CD14-positive monocyte (primary cell): ENCODE results near the gene OSTC. TPM values are rescaled to one million over a fixed set of nuclear protein-coding genes. Genes with fewer than 3 reads are reported as not detected.

Experiments
- DNase-seq, 3 donors: peaks; one replicate each; pipeline ENCODE4 v3.0.0-alpha.2; 2011 to 2022
- H2AFZ ChIP-seq: 2 replicates; pipeline ENCODE4 v1.6.0; 2012; ENCODE audit warnings: mild to moderate bottlenecking, low read depth, low read length, inconsistent platforms; ENCODE audit not compliant: insufficient read depth, poor library complexity, severe bottlenecking
- H3K27ac ChIP-seq, 2 donors: 1 replicate in 1 of 2; 2 replicates in 1 of 2; pipeline ENCODE4 v1.5.1; 2012 to 2013; ENCODE audit warnings: low read length in 2 of 2, control low read depth in 1 of 2, inconsistent platforms in 1 of 2, low read depth in 1 of 2, mild to moderate bottlenecking in 1 of 2
- H3K27me3 ChIP-seq, 2 donors: one replicate each; pipeline versions ENCODE4 v1.6.0 to v1.6.1; 2011 to 2013; ENCODE audit warnings: low read length in 2 of 2; ENCODE audit not compliant: control insufficient read depth in 2 of 2, insufficient read depth in 2 of 2
- H3K36me3 ChIP-seq, 2 donors: replicated peaks in 1 of 2; 1 replicate in 1 of 2; 2 replicates in 1 of 2; pipeline versions ENCODE4 v1.5.1 to v1.6.1; 2012 to 2013; ENCODE audit warnings: low read length in 2 of 2, control low read depth in 1 of 2, inconsistent platforms in 1 of 2, mild to moderate bottlenecking in 1 of 2; ENCODE audit not compliant: insufficient read depth in 2 of 2, control insufficient read depth in 1 of 2
- H3K4me1 ChIP-seq, 2 donors: 1 replicate in 1 of 2; 2 replicates in 1 of 2; pipeline versions ENCODE4 v1.5.1 to v1.6.1; 2012 to 2013; ENCODE audit warnings: low read length in 2 of 2, control low read depth in 1 of 2, inconsistent platforms in 1 of 2, mild to moderate bottlenecking in 1 of 2, moderate library complexity in 1 of 2; ENCODE audit not compliant: insufficient read depth in 2 of 2, control insufficient read depth in 1 of 2
- H3K4me2 ChIP-seq: replicated peaks from 2 replicates; pipeline ENCODE3; 2012; ENCODE audit warnings: low read length, moderate library complexity, mild to moderate bottlenecking; ENCODE audit not compliant: poor library complexity, severe bottlenecking; ENCODE audit errors: extremely low read depth
- H3K4me3 ChIP-seq, 3 experiments: fragments of 200-600 bp in 1 of 3; sonication (generic) in 1 of 3; replicated peaks in 1 of 3; 1 replicate in 2 of 3; 2 replicates in 1 of 3; pipeline ENCODE4 v1.5.1; 2011 to 2013; ENCODE audit warnings: low read length in 3 of 3, mild to moderate bottlenecking in 3 of 3, control low read depth in 2 of 3, low read depth in 2 of 3, inconsistent platforms in 1 of 3, moderate library complexity in 1 of 3
- H3K79me2 ChIP-seq: 2 replicates; pipeline ENCODE4 v1.6.0; 2012; ENCODE audit warnings: mild to moderate bottlenecking, control low read depth, inconsistent platforms, low read length, moderate library complexity; ENCODE audit not compliant: insufficient read depth
- H3K9ac ChIP-seq: 2 replicates; pipeline ENCODE4 v1.6.0; 2017; ENCODE audit warnings: low read length, mild to moderate bottlenecking; ENCODE audit not compliant: insufficient read depth, poor library complexity, severe bottlenecking
- H3K9me3 ChIP-seq, 2 donors: replicated peaks in 1 of 2; 1 replicate in 1 of 2; 2 replicates in 1 of 2; pipeline versions ENCODE4 v1.5.1 to v1.6.1; 2012 to 2013; ENCODE audit warnings: low read length in 2 of 2, control low read depth in 1 of 2; ENCODE audit not compliant: control insufficient read depth in 1 of 2, insufficient read depth in 1 of 2
- H4K20me1 ChIP-seq: 2 replicates; pipeline ENCODE4 v1.6.0; 2012; ENCODE audit warnings: mild to moderate bottlenecking, low read length, control low read depth, moderate library complexity; ENCODE audit not compliant: insufficient read depth
- H3K27ac Mint-ChIP-seq, 7 donors: one replicate each; pipeline ENCODE4 v1.8.0; 2020; ENCODE audit warnings: mild to moderate bottlenecking in 7 of 7, mixed read lengths in 7 of 7, moderate library complexity in 6 of 7, inconsistent platforms in 2 of 7
- H3K27me3 Mint-ChIP-seq, 3 donors: one replicate each; pipeline ENCODE4 v1.8.0; 2021 to 2022; ENCODE audit warnings: low read depth in 3 of 3, mild to moderate bottlenecking in 3 of 3, mixed read lengths in 3 of 3, moderate library complexity in 3 of 3, inconsistent platforms in 1 of 3
- H3K36me3 Mint-ChIP-seq, 2 donors: one replicate each; pipeline ENCODE4 v1.8.0; 2020; ENCODE audit warnings: mixed read lengths in 2 of 2, inconsistent platforms in 1 of 2, mild to moderate bottlenecking in 1 of 2
- H3K4me1 Mint-ChIP-seq: one replicate; pipeline ENCODE4 v1.8.0; 2020; ENCODE audit warnings: mild to moderate bottlenecking, mixed read lengths
- H3K4me3 Mint-ChIP-seq, 2 donors: one replicate each; pipeline ENCODE4 v1.8.0; 2020; ENCODE audit warnings: mild to moderate bottlenecking in 2 of 2, mixed read lengths in 2 of 2, moderate library complexity in 1 of 2
- H3K9me3 Mint-ChIP-seq, 7 donors: one replicate each; pipeline ENCODE4 v1.8.0; 2020 to 2022; ENCODE audit warnings: mixed read lengths in 7 of 7, mild to moderate bottlenecking in 6 of 7, moderate library complexity in 6 of 7, inconsistent platforms in 2 of 7
- WGBS: methylation state at CpG from one replicate; pipeline ENCODE4 v1.1.5; 2013; ENCODE audit warnings: missing lambda C conversion rate; ENCODE audit not compliant: insufficient coverage; 5-methylcytosine and 5-hydroxymethylcytosine counted together
- intact Hi-C, 2 donors: fragments of 100-400 bp; cut with micrococcal nuclease; formaldehyde crosslinking; loops; one replicate each; pipeline versions ENCODE4 v1.15.0 to v1.15.1; 2023
- polyA plus RNA-seq, 3 donors: library from polyadenylated mRNA; depleted of rRNA in 1 of 3; unstranded in 2 of 3; stranded (reverse) in 1 of 3; fragments of 300-500 nt in 2 of 3; fragments of >200 nt in 1 of 3; fragmentation: Illumina TruSeq in 2 of 3; gene quantifications; 1 replicate in 2 of 3; 2 replicates in 1 of 3; pipeline ENCODE4 v1.2.3, GENCODE V29; 2012 to 2021
- TF ChIP-seq, protein P1 (sequence below): fragments of 200-600 bp; IDR thresholded peaks from one replicate; pipeline ENCODE4 v1.8.0; 2022; ENCODE audit warnings: antibody characterized with exemption, mild to moderate bottlenecking

Gene OSTC
- polyA plus RNA-seq, 3 donors = 68.5 to 156 (median 149) TPM

DNA sequence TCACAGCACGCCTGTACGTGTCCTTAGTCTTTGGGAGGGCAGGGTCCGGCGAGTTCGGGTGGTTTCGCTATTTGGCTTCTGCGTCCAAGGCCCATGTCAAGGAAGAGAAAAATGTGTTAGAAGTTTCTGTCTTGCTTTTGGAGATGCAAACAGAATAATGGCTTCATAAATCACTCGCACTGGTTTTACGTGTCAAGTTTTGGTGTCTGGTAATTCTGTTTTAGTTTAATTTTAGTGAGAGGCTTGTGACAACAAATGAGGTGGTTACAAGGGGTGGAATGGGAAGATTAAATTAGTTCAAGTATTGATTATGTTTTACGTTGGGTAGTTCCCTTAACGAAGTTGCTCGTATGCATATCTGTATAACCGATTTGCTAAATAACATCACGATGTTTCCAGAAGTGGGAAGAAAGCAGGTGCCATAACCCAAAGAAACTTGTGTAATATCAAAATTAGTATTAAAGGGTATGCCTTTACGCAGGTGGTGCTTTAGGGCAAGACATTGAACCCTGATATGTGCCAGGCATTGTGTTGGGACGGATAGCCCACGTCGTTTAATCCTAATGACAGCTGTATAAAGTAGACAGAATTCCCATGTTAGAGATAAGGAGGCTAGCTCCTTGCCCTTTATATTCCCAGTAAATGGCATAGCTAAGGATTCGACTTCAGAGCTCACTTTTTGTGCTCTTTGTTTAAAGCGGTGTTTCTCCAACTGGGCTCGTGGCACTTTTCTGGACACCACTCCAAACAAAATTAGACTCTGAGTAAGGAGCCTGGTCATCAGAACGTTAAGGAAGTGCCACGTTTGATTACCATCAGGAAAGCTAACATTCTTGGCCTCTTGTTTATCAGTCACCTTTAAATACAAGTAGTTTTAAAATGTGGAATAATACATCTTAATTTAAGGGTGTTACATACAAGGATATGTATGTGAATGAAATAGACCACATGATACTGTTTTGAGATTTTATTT, 29.2 kb upstream of the OSTC start:
- peak overlapping the region; percentile 90 for H2AFZ ChIP-seq
- H3K4me2 ChIP-seq = peak overlapping the region; percentile 71
- no peaks in the 10 kb centered on the region for H3K9me3 ChIP-seq
- Mint-ChIP-seq H3K36me3 (peaks cover 42 to 50% of the 10 kb centered on the region in 2 donors), H3K4me1 (peaks cover 23% of the 10 kb centered on the region), H3K9me3 (peaks cover 0 to 5% (median 0%) of the 10 kb centered on the region in 7 donors), H3K4me3 (peak overlapping the region; percentile 88 to 90), H3K27me3 (no peaks in the 10 kb centered on the region), H3K27ac (peak overlapping the region; percentile 90 to 95 (median 93))
- H4K20me1 ChIP-seq = peaks cover 28% of the 10 kb centered on the region
- no peak for DNase-seq
- TF ChIP-seq, protein P1, sequence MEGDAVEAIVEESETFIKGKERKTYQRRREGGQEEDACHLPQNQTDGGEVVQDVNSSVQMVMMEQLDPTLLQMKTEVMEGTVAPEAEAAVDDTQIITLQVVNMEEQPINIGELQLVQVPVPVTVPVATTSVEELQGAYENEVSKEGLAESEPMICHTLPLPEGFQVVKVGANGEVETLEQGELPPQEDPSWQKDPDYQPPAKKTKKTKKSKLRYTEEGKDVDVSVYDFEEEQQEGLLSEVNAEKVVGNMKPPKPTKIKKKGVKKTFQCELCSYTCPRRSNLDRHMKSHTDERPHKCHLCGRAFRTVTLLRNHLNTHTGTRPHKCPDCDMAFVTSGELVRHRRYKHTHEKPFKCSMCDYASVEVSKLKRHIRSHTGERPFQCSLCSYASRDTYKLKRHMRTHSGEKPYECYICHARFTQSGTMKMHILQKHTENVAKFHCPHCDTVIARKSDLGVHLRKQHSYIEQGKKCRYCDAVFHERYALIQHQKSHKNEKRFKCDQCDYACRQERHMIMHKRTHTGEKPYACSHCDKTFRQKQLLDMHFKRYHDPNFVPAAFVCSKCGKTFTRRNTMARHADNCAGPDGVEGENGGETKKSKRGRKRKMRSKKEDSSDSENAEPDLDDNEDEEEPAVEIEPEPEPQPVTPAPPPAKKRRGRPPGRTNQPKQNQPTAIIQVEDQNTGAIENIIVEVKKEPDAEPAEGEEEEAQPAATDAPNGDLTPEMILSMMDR = no peak
- H3K36me3 ChIP-seq = peaks cover 46 to 47% of the 10 kb centered on the region in 2 donors
- H3K9ac ChIP-seq = peak overlapping the region; percentile 83
- H3K4me1 ChIP-seq = peaks cover 16 to 18% of the 10 kb centered on the region in 2 donors
- H3K79me2 ChIP-seq = peaks cover 43% of the 10 kb centered on the region
- peak overlapping the region; percentile 92 to 93 for H3K27ac ChIP-seq
- intact Hi-C loops = loop anchor here (2.0 kb wide), 1 partner anchor 30 kb away; the partner anchor contains the start of gene OSTC (in 2 of the 2)
- peak overlapping the region; percentile 90 to 100 (median 96) for H3K4me3 ChIP-seq
- no peaks in the 10 kb centered on the region for H3K27me3 ChIP-seq
- 9% methylated on average over 9 of the region's 23 CpGs for WGBS

GRCh38 chr4:108622022-108622421, 28.4 kb upstream of the OSTC start:
- Histone ChIP-seq H3K27ac (no peak overlapping the region), H4K20me1 (peaks cover 30% of the 10 kb centered on the region), H3K9me3 (no peaks in the 10 kb centered on the region), H3K4me3 (no peak overlapping the region), H3K79me2 (peaks cover 43% of the 10 kb centered on the region), H3K4me1 (peaks cover 16 to 18% of the 10 kb centered on the region in 2 donors), H3K4me2 (no peak overlapping the region), H3K27me3 (no peaks in the 10 kb centered on the region), H3K36me3 (peaks cover 54 to 55% of the 10 kb centered on the region in 2 donors), H2AFZ (no peak overlapping the region), H3K9ac (no peak overlapping the region)
- no peak for DNase-seq
- peaks cover 46 to 52% of the 10 kb centered on the region in 2 donors for H3K36me3 Mint-ChIP-seq
- H3K4me3 Mint-ChIP-seq = no peak overlapping the region
- WGBS = 100% methylated on average over 2 of the region's 4 CpGs
- intact Hi-C loops = no loop called here
- H3K27ac Mint-ChIP-seq = no peak overlapping the region
- TF ChIP-seq, protein P1 = no peak
- peaks cover 23% of the 10 kb centered on the region for H3K4me1 Mint-ChIP-seq
- H3K27me3 Mint-ChIP-seq = no peaks in the 10 kb centered on the region
- H3K9me3 Mint-ChIP-seq = peaks cover 0 to under 1% (median 0%) of the 10 kb centered on the region in 7 donors
